RWPE2 (cell line): ENCODE measurements around the gene OR10P1.

Source experiments
- ATAC-seq: fragments of 200-7000 bp; cut with Tn5 transposase; 3 replicates; pipeline ENCODE4 v1.9.1; 2021; ENCODE audit warnings: low read depth
- DNase-seq: peaks from one replicate; pipeline ENCODE4 v3.0.0-alpha.2; 2020; ENCODE audit warnings: low spot score
- H3K27ac ChIP-seq: fragments of 450-650 bp; 2 replicates; pipeline ENCODE4 v1.5.1; 2017; ENCODE audit warnings: mild to moderate bottlenecking; ENCODE audit not compliant: poor library complexity, severe bottlenecking
- H3K27me3 ChIP-seq: fragments of 250-450 bp; sonication (Bioruptor Pico); 2 replicates; pipeline ENCODE4 v1.5.1; 2021; ENCODE audit warnings: mild to moderate bottlenecking, moderate library complexity; ENCODE audit not compliant: insufficient read depth, poor library complexity, severe bottlenecking
- H3K36me3 ChIP-seq: fragments of 250-450 bp; sonication (Bioruptor Pico); 2 replicates; pipeline ENCODE4 v1.5.1; 2020; ENCODE audit warnings: low read depth, mild to moderate bottlenecking, moderate library complexity
- H3K4me1 ChIP-seq: fragments of 250-450 bp; sonication (Bioruptor Pico); 2 replicates; pipeline ENCODE4 v1.5.1; 2021; ENCODE audit warnings: mild to moderate bottlenecking, moderate library complexity; ENCODE audit not compliant: insufficient read depth, poor library complexity, severe bottlenecking
- H3K4me3 ChIP-seq: fragments of 250-450 bp; sonication (Bioruptor Pico); 2 replicates; pipeline ENCODE4 v1.5.1; 2021; ENCODE audit warnings: mild to moderate bottlenecking, moderate library complexity; ENCODE audit not compliant: severe bottlenecking
- H3K9me3 ChIP-seq: fragments of 250-450 bp; sonication (Bioruptor Pico); 2 replicates; pipeline ENCODE4 v1.5.1; 2021; ENCODE audit warnings: mild to moderate bottlenecking, moderate library complexity; ENCODE audit not compliant: severe bottlenecking
- CTCF ChIP-seq: fragments of 450-650 bp; IDR thresholded peaks from one replicate; pipeline ENCODE4 v1.5.1; 2017; ENCODE audit warnings: mild to moderate bottlenecking, moderate library complexity; ENCODE audit not compliant: poor library complexity, severe bottlenecking

OR10P1 gene

GRCh38 chr12:55664826-55665225 lies 28.1 kb downstream of the OR10P1 start:
- Histone ChIP-seq H3K9me3 (no peaks in the 10 kb centered on the region), H3K27ac (no peak overlapping the region), H3K4me1 (no peaks in the 10 kb centered on the region), H3K4me3 (no peak overlapping the region), H3K36me3 (no peaks in the 10 kb centered on the region), H3K27me3 (no peaks in the 10 kb centered on the region)
- DNase-seq (no peak), ATAC-seq (no peak)
- no peak for TF ChIP-seq CTCF

GRCh38 chr12:55666508-55666907 lies 29.8 kb downstream of the OR10P1 start:
- no peaks in the 10 kb centered on the region for H3K36me3 ChIP-seq
- TF ChIP-seq CTCF, result no peak
- ATAC-seq, result no peak
- H3K27ac ChIP-seq, result no peak overlapping the region
- no peaks in the 10 kb centered on the region for H3K4me1 ChIP-seq
- no peak overlapping the region for H3K4me3 ChIP-seq
- no peaks in the 10 kb centered on the region for H3K27me3 ChIP-seq
- H3K9me3 ChIP-seq, result no peaks in the 10 kb centered on the region
- DNase-seq, result no peak

- Histone ChIP-seq H3K27ac (no peak overlapping the region), H3K4me3 (no peak overlapping the region), H3K27me3 (no peaks in the 10 kb centered on the region), H3K9me3 (no peaks in the 10 kb centered on the region), H3K4me1 (no peaks in the 10 kb centered on the region), H3K36me3 (no peaks in the 10 kb centered on the region)
- TF ChIP-seq CTCF, result no peak
- no peak for DNase-seq
- no peak for ATAC-seq
Measured at GRCh38 chr12:55670276-55670675, 33.6 kb downstream of the OR10P1 start.

GRCh38 chr12:55671746-55672145 lies 35.1 kb downstream of the OR10P1 start:
- H3K27me3 ChIP-seq, result no peaks in the 10 kb centered on the region
- no peak overlapping the region for H3K27ac ChIP-seq
- no peaks in the 10 kb centered on the region for H3K9me3 ChIP-seq
- DNase-seq (no peak), ATAC-seq (no peak)
- H3K4me1 ChIP-seq, result no peaks in the 10 kb centered on the region
- H3K4me3 ChIP-seq, result no peak overlapping the region
- no peak for TF ChIP-seq CTCF
- no peaks in the 10 kb centered on the region for H3K36me3 ChIP-seq

GRCh38 chr12:55673638-55674037 lies 36.9 kb downstream of the OR10P1 start:
- DNase-seq (no peak), ATAC-seq (no peak)
- H3K27me3 ChIP-seq, result no peaks in the 10 kb centered on the region
- H3K36me3 ChIP-seq, result no peaks in the 10 kb centered on the region
- TF ChIP-seq CTCF, result no peak
- H3K4me1 ChIP-seq, result no peaks in the 10 kb centered on the region
- no peak overlapping the region for H3K27ac ChIP-seq
- no peak overlapping the region for H3K4me3 ChIP-seq
- H3K9me3 ChIP-seq, result no peaks in the 10 kb centered on the region
